K562 (cell line): Measurements from ENCODE around the gene PPP2R3C. TPM values are rescaled to one million over a fixed set of nuclear protein-coding genes. Genes with fewer than 3 reads are reported as not detected.

Experiments
- ARID4B ChIP-seq: sonication (generic); formaldehyde crosslinking; IDR thresholded peaks from 2 replicates; pipeline ENCODE4 v1.8.0; 2022; ENCODE audit warnings: mild to moderate bottlenecking, missing genetic modification reagents
- ASH1L ChIP-seq: fragments of 450-650 bp; IDR thresholded peaks from 2 replicates; pipeline ENCODE4 v1.6.1; 2018; ENCODE audit warnings: borderline replicate concordance, mild to moderate bottlenecking, low read depth; ENCODE audit not compliant: partially characterized antibody
- CBX1 ChIP-seq: sonication (generic); IDR thresholded peaks from 2 replicates; pipeline ENCODE4 v1.6.1; 2016; ENCODE audit warnings: antibody characterized with exemption, low read depth, mild to moderate bottlenecking
- ELF4 ChIP-seq: fragments of 450-650 bp; formaldehyde crosslinking; IDR thresholded peaks from 2 replicates; pipeline ENCODE4 v1.4.0; 2022; ENCODE audit warnings: missing genetic modification characterization
- JUN ChIP-seq, 2 experiments: sonication (generic) in 1 of 2; formaldehyde crosslinking in 1 of 2; IDR thresholded peaks; 2 replicates each; pipeline versions ENCODE4 v1.6.1 to v1.8.0; 2012 to 2022; ENCODE audit warnings: borderline replicate concordance in 2 of 2, mild to moderate bottlenecking in 2 of 2, improper control_type of control experiment in 1 of 2, low read depth in 1 of 2, low read length in 1 of 2, missing genetic modification reagents in 1 of 2
- MYBL2 ChIP-seq, 2 experiments: fragments of 450-650 bp in 1 of 2; sonication (generic) in 1 of 2; formaldehyde crosslinking in 1 of 2; IDR thresholded peaks; 2 replicates each; pipeline versions ENCODE4 v1.6.1 to v1.8.1; 2017 to 2022; ENCODE audit warnings: borderline replicate concordance in 1 of 2, inconsistent platforms in 1 of 2, low read depth in 1 of 2, mild to moderate bottlenecking in 1 of 2, missing genetic modification reagents in 1 of 2, moderate library complexity in 1 of 2
- PKNOX1 ChIP-seq: fragments of 450-650 bp; IDR thresholded peaks from 2 replicates; pipeline ENCODE4 v1.6.1; 2016
- PYGO2 ChIP-seq: fragments of 450-650 bp; IDR thresholded peaks from 2 replicates; pipeline ENCODE4 v1.6.1; 2016; ENCODE audit warnings: mild to moderate bottlenecking, missing genetic modification characterization, moderate library complexity, missing compliant biosample characterization
- VEZF1 ChIP-seq: fragments of 200-800 bp; sonication (Bioruptor generic); IDR thresholded peaks from 2 replicates; pipeline ENCODE4 v1.6.1; 2017; ENCODE audit warnings: missing genetic modification characterization, missing compliant biosample characterization
- ZEB2 ChIP-seq: fragments of 450-650 bp; IDR thresholded peaks from 2 replicates; pipeline ENCODE4 v1.6.1; 2016
- ZNF75A ChIP-seq: fragments of 450-650 bp; formaldehyde crosslinking; IDR thresholded peaks from 2 replicates; pipeline ENCODE4 v1.4.0; 2020; ENCODE audit warnings: mild to moderate bottlenecking
- polyA plus RNA-seq, 8 experiments: library from polyadenylated mRNA; depleted of rRNA in 4 of 8; stranded (reverse) in 5 of 8; unstranded in 3 of 8; fragments of >200 nt; fragmentation: Nextera tagmentation in 2 of 8; fragmentation: Illumina TruSeq in 1 of 8; extraction: Ambion mirVana in 2 of 8; extraction: Trizol in 1 of 8; gene quantifications; 2 replicates each; pipeline versions ENCODE4 v1.2.1 to v1.2.3, GENCODE V29; 2011 to 2014; ENCODE audit warnings: inconsistent platforms in 1 of 8, missing spikeins in 1 of 8
- total RNA-seq, 7 experiments: library from RNA; depleted of rRNA in 6 of 7; stranded (reverse); fragments of >200 nt in 6 of 7; fragmentation: Illumina TruSeq in 2 of 7; extraction: Trizol in 2 of 7; gene quantifications; 2 replicates each; pipeline versions ENCODE4 v1.2.1 to v1.2.3, GENCODE V29; 2011 to 2021; ENCODE audit warnings: low replicate concordance in 1 of 7
- TF ChIP-seq, protein P1 (sequence below): sonication (generic); formaldehyde crosslinking; IDR thresholded peaks from 2 replicates; pipeline ENCODE4 v1.8.0; 2022; ENCODE audit warnings: mild to moderate bottlenecking, missing genetic modification reagents
- TF ChIP-seq, protein P2 (sequence below): sonication (generic); formaldehyde crosslinking; IDR thresholded peaks from 2 replicates; pipeline ENCODE4 v1.8.0; 2023; ENCODE audit warnings: mild to moderate bottlenecking, missing genetic modification reagents

Gene PPP2R3C
- total and polyA plus RNA-seq, 9 of the 15 experiments (the other 6 are each of a cell fraction or from before 2014, with no cell fraction given) = 14.7 to 43.3 (median 22.7) TPM

- TF ChIP-seq ELF4 (CRISPR knock-in tag) = peak; percentile 79; the same call in 1 of the 2 replicates
- TF ChIP-seq, protein P1, sequence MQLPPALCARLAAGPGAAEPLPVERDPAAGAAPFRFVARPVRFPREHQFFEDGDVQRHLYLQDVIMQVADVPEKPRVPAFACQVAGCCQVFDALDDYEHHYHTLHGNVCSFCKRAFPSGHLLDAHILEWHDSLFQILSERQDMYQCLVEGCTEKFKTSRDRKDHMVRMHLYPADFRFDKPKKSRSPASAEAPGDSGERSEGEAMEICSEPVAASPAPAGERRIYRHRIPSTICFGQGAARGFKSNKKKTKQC = peak; percentile 97
- TF ChIP-seq VEZF1 (CRISPR knock-in tag) = peak; percentile 60
- TF ChIP-seq MYBL2 (IDR thresholded peaks at IDR 0.05; ENCODE audit: low read depth) = no peak
- no peak for TF ChIP-seq MYBL2 (CRISPR knock-in tag; IDR thresholded peaks at IDR 0.05; ENCODE audit: borderline replicate concordance)
- no peak for TF ChIP-seq CBX1
- no peak for TF ChIP-seq JUN (IDR thresholded peaks at IDR 0.05; ENCODE audit: borderline replicate concordance, low read depth, low read length)
- TF ChIP-seq JUN (CRISPR knock-in tag; IDR thresholded peaks at IDR 0.05; ENCODE audit: borderline replicate concordance) = peak; percentile 59; the same call in 1 of the 2 replicates
- peak; percentile 57; the same call in 1 of the 2 replicates for TF ChIP-seq ARID4B (CRISPR knock-in tag)
- TF ChIP-seq ZEB2 = peak; percentile 64
- TF ChIP-seq ZNF75A = no peak
- TF ChIP-seq ASH1L = peak; percentile 76
- no peak; the same call in 1 of the 2 replicates for TF ChIP-seq PKNOX1
- TF ChIP-seq PYGO2 = 0 out of 2 replicates have a peak, but pooled peaks have one; percentile 47
- TF ChIP-seq, protein P2, sequence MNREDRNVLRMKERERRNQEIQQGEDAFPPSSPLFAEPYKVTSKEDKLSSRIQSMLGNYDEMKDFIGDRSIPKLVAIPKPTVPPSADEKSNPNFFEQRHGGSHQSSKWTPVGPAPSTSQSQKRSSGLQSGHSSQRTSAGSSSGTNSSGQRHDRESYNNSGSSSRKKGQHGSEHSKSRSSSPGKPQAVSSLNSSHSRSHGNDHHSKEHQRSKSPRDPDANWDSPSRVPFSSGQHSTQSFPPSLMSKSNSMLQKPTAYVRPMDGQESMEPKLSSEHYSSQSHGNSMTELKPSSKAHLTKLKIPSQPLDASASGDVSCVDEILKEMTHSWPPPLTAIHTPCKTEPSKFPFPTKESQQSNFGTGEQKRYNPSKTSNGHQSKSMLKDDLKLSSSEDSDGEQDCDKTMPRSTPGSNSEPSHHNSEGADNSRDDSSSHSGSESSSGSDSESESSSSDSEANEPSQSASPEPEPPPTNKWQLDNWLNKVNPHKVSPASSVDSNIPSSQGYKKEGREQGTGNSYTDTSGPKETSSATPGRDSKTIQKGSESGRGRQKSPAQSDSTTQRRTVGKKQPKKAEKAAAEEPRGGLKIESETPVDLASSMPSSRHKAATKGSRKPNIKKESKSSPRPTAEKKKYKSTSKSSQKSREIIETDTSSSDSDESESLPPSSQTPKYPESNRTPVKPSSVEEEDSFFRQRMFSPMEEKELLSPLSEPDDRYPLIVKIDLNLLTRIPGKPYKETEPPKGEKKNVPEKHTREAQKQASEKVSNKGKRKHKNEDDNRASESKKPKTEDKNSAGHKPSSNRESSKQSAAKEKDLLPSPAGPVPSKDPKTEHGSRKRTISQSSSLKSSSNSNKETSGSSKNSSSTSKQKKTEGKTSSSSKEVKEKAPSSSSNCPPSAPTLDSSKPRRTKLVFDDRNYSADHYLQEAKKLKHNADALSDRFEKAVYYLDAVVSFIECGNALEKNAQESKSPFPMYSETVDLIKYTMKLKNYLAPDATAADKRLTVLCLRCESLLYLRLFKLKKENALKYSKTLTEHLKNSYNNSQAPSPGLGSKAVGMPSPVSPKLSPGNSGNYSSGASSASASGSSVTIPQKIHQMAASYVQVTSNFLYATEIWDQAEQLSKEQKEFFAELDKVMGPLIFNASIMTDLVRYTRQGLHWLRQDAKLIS (CRISPR knock-in tag) = peak; percentile 46
Observed at GRCh38 chr14:35121887-35122695, at the start of gene PPP2R3C, which contains the start of gene PRORP (continued).
